Measurements from ENCODE around the gene DOCK2.
"Not testable (repeated sequence)": the region's sequence is repeated elsewhere in the genome, so short reads cannot be mapped to it uniquely, and the experiment has no call there.

Gene DOCK2

DNA sequence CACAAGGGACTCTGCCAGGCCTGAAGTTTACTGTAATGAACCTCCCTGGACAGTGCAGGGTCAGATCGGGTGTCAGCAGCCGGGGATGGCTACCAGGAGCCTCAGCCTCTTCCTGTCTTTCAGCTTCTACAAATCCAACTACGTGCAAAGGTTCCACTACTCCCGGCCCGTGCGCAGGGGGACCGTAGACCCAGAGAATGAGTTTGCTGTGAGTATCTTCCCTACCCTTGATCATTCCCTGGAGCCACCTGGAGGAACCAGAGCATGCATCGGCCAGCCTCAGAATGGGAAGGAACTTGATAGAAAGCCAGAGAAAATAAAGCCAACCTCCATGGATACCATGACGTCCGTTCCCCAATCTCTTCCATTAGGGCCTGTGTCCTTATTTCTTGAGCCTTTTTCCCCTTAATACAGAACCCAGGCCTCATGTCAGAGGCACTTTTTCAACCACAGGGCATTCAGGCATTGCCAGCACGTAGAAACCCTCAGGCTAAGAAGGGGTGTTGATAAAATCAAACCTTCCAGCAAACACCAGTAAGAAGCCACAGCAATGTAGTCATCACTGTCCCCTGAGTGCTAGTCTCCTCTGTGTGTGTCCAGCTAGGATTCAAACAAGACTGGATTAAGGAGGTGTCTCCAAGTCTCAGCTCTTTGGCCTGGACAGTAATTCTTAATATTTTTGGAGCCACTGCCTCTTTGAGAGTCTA, 419.6 kb downstream of the DOCK2 start:
- no peak for DNase-seq (ENCODE audit: low read depth in 2 of 2)

DNA sequence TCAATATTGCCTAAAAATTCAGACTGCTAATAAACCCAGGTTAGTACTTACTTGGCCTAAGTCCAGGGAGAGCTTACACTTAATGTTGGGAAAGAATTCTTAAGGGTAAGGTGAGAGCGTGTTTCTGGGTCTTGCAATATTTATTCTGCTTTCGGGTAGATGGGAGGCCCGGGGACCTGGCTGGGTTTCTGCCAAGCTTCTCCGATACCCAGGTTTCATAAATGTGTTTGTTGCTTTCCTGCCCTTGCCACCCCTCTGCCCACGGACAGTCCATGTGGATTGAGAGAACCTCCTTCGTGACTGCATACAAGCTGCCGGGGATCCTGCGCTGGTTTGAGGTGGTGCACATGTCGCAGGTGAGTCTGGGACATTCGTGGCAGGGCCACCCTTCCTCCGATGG, 420.2 kb downstream of the DOCK2 start:
- no peak for DNase-seq (ENCODE audit: low read depth in 2 of 2)

DNA sequence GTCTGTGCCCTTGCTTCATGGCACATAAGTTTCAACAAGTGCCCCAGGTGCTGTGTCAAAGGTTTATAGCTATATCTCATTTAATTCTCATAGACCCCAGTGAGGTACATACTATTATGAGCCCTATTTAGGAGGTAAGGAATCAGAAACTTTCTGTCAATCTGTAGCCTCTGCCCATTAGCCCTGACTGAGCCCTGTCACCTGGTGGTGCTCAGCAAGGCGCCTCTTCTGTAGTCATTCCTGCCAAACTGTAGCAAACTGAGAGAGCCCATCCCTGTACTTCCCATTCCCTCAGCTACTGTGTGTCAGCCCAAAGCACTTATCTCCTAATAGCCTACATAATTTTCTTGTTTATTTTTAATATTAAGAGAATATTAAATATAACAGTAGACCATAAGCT, 422.1 kb downstream of the DOCK2 start:
- no peak for DNase-seq (ENCODE audit: low read depth in 2 of 2)

DNA sequence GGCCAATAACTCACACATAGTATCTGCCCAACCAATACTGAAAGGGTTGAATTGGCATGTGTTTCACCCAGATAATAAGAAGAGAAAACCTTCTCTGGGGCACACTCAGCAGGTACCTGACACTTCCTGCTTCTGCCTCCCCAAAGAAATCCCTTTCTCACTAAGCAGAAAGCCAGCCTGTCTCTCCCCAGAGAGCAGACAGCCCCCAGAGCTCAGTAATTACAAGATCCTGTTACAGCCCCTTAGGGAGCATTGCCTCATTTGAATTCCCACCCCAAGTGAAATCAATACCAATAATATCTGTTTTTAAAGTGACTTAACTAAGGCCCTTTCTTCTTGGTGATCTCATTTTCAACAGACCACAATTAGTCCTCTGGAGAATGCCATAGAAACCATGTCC, 430.1 kb downstream of the DOCK2 start:
- DNase-seq (ENCODE audit: low read depth in 2 of 2) = no peak

DNA sequence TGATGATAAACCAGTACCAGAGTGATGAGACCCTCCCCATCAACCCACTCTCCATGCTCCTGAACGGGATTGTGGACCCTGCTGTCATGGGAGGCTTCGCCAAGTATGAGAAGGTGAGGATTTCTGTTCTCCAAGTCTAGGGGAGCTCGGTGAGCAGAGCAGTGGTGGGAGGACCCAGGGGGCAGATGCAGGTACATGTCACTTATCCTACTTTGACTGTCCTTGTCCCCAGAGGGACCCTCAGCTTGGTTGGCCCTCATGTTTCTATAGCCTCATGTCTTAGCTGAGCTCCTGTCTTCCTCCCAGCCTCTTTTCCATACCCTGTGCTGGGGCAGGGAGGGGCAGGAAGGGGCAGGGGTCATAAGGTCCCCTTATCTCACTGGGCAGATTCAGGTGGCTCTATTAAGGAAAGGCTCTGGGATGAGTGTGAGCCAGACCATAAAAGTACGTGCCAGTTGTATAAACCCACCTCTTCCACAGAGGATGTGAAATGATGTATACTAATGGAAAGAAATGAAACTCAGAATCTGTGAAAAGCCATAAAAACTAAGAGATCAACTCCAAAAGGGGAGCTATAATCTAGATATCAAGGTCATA, 430.6 kb downstream of the DOCK2 start:
- DNase-seq (ENCODE audit: low read depth in 2 of 2) = no peak

DNA sequence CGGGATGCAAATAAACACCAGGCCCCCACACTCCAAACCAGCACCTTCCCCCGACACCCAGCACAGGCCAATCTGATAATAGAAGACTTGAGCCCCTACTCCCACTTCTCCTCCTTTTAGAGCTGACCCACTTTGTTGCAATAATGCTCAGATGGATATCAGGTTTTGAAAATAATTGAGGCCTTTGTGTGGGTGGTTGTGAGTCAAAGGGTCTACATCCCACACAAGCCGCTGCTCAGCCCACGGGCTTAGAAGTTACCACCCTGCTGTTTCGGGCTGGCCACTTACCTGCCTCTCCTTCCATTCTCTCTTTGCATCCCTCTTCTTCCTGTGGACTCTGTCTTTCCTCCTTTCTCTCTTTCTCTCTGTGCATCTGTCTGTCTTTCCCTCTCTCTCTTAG, 432.4 kb downstream of the DOCK2 start:
- DNase-seq (ENCODE audit: low read depth in 2 of 2) = no peak

DNA sequence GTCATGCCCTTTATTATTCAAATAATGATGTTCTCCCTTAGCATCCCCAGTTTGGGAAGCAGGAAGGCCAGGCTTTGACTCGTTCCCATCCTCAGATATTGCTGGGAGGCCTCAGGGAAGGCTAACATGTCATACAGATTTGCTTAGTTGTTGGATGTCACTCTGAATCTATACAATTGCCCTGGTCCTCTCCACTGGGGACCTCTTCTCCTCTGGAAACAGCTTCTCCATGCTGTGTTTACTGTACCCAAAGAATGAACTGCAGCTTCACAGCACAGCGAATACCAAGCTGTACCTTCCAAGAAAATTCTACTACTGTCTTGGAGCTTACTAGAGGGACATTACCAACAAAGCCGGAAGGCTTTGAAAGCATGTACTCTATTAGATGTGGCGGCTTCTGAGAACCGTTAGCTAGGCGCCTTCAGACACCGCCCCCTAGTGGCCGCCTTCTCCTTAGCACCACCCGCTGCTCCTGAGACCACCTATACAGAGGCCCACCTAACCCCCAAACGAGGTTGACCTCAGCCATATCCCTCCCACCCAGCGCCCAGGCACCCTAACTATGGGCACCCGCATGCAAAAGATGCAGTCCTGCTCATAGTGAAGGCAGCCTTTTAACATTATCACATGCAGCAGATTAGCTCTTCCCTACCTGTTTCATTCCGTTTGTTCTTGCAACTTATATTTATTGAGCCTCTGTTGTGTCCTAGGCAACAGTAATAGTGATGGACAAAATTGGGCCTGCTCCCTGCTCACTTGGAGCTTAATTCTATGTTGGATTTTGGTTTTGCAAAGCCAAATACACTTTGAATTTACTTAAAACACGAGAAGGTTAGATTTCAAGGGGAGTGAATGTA, 433.7 kb downstream of the DOCK2 start:
- no peak for DNase-seq (ENCODE audit: low read depth in 2 of 2)

DNA sequence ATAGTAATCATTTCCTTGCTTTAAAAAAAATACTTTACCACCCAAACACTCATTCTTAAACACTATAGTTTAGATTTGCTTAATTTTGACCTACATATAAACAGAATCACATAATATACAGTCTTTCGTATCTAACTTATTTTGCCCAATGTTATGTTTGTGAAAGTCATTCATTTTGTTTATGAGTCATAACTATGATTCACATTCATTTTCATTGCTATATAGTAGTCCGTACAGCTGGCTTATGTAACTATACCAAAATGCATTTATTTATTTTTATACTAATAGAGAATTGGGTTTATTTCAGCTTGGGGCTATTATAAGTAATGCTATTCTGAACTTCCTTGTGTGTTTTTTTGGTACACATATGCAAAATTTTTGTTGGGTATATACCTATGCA, 434.7 kb downstream of the DOCK2 start:
- no peak for DNase-seq (ENCODE audit: low read depth in 2 of 2)

DNA sequence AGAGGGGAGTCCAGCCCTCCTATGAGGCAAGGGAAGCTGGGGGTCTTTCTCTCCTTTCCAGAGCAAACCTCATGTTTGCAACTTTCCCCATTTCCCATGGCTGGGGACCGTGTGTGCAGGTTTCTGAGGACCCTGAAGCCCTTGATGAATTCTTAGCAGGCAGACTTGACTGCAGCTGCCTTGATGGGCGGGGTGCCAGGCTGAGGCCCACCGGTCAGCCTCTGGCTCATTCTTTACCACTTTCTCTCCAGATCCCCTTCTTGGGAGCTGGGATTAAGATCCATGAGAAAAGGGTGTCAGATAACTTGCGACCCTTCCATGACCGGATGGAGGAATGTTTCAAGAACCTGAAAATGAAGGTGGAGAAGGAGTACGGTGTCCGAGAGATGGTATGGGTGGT, 438.6 kb downstream of the DOCK2 start:
- no peak for DNase-seq (ENCODE audit: low read depth in 2 of 2)

DNA sequence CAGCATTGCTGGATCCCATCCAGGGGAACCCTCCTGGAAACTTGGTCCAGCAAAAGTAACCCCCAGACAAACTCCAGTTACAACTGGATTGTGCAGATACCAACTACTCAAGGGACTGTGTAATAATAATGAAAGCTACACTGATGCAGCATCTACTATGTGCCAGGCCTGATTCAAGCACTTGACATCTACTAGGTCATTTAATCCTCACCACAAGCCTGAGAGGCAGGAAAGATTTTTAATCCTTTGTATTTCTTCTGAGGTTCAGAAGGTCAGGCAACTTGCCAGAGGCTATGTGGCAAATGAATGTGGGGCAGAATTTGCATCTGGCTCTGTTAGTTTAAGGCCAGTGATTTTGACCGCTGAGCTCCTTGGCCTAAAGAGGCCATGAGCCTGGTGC, 439.1 kb downstream of the DOCK2 start:
- no peak for DNase-seq (ENCODE audit: low read depth in 2 of 2)

DNA sequence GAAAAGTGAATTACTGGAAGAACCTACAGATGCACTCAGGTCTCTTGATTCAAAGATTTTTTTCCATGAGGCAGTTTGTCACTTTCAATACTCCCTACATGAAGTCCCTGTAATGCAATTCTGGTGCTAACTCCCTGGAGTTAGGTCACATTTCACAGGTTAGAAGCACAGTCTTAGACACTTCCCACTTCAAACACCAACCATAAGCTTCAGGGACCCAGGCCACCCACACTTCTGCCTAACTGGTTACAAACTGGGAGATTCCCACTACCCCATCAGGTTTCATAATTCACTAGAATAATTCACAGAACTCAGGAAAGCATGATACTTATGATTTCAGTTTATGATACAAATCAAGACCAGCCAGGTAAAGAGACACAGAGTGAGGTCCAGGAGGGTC, 439.7 kb downstream of the DOCK2 start:
- DNase-seq (ENCODE audit: low read depth in 2 of 2) = no peak

DNA sequence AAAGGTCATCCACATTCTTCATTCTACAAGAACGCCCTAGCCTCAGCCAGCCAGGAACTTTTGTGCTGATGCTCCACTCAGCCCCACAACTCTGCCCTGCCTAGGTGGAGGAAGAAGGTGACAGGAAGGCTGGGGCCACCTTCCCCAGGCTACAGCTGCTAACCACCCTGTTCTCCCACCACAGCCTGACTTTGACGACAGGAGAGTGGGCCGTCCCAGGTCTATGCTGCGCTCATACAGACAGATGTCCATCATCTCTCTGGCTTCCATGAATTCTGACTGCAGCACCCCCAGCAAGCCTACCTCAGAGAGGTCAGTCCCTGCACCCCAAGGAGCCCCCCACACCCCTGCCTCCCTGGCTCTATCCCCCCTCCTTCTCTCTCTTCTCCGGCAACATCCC, 440.5 kb downstream of the DOCK2 start:
- DNase-seq (ENCODE audit: low read depth in 2 of 2) = no peak

DNA sequence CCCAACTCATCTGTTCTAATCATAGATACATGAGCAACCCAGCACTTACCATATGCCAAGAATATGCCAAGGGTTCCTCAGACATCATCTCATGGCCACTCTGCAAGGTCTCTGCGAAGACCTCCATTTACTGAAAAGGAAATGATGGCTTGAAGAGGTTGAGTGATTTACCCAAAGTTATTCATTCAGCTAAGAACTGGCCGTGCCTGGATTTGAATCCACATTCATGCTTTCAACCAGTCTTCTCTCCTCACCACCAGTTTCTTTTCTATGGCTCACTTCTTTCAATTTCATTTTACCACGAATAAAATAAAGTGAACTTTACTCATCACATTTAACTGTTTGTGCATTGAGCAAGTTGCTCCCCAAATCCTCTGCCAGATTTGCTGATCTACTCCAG, 441.4 kb downstream of the DOCK2 start:
- DNase-seq (ENCODE audit: low read depth in 2 of 2) = no peak

DNA sequence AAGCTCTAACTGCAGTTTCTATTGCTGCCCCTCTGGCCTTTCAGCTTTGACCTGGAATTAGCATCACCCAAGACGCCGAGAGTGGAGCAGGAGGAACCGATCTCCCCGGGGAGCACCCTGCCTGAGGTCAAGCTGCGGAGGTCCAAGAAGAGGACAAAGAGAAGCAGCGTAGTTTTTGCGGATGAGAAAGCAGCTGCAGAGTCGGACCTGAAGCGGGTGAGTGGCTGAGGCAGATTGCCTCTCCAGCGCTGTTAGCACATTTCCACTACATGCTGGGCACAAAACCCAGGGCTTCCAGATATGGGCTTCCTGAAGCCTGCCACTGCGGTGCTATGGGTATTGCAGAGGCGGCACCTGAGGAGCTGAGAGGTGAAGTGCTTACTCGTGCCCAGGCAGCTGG, 441.9 kb downstream of the DOCK2 start:
- no peak for DNase-seq (ENCODE audit: low read depth in 2 of 2)

DNA sequence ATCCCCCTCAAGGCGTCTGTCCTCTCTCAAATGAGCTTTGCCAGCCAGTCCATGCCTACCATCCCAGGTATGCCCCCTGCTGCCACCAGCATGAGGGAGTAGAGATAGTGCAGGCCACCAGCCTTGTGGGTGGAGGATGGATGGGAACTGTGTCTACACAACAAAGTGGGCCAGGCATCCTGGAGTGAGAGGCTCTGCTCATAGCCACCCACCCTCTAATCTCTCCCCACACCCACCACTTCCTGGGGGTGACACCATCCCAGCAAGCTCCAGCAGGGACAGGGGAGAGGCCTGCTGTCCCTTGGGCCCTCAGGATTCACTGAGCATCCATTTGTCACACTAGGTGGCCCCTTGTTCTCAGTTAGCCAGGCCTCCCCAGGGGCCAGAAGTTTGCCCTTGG, 443.1 kb downstream of the DOCK2 start:
- no peak for DNase-seq (ENCODE audit: low read depth in 2 of 2)

DNA sequence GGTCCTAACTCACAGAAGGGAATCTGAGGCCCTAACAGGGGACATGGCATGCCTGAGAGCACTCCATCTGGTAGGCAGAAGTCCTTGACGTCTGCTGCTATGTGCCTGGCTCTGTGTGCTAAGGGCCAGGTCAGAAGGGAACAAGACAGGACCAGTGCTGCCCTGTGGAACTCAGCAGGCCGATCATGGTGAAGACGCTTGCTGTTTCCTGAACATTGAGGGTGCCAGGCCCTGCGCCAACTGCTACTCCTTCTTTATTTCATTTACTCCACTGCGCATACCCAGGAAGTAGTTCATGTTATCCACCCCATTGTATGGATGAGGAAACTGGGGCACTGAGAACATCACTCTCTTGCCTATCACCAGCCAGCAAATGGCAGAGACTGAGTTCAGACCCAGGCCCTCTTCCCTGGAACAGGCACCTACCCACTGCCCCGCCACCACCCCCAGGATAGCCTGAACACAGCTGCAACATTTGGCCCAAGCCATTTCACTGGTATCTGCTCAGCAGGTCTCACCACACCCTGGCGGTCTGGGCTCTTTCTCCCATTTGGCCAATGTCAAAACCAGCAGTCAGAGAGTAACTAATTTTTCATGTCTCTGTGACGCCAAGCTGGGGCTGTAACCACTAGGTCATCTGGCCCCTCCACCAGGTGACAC, 443.8 kb downstream of the DOCK2 start:
- DNase-seq (ENCODE audit: low read depth in 2 of 2) = no peak

DNA sequence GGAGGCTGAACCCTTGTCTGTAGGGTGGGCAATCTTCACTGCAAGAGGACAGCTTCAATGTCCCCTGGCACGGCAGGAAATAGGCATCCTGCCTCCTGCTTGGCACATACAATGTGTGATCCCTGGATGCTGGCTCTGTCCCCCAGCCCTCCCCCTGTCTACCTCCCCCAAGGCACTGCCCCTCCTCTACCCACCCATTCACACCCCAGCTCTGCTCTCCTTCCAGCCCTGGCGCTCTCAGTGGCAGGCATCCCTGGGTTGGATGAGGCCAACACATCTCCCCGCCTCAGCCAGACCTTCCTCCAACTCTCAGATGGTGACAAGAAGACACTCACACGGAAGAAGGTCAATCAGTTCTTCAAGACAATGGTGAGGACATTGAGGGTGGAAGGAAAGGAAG, 444.5 kb downstream of the DOCK2 start:
- DNase-seq (ENCODE audit: low read depth in 2 of 2) = no peak

DNA sequence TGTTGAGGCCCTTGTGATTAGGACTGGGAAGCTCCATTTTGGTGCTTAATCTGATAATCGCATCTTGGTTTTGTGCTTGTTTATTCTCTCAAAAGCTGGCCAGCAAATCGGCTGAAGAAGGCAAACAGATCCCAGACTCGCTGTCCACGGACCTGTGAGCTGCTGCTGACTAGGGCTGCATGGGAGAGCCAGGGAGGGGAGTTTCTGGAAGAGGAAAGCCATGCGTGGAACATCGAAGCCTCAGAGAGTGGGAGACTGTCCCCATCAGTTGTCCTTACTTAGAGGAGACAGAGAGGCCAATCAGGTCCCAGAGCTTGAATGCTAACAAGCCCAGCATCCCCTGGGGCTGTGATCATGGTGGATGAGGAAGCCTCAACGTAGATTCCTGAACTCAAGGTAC, 445.6 kb downstream of the DOCK2 start:
- no peak for DNase-seq (ENCODE audit: low read depth in 2 of 2)

DNA sequence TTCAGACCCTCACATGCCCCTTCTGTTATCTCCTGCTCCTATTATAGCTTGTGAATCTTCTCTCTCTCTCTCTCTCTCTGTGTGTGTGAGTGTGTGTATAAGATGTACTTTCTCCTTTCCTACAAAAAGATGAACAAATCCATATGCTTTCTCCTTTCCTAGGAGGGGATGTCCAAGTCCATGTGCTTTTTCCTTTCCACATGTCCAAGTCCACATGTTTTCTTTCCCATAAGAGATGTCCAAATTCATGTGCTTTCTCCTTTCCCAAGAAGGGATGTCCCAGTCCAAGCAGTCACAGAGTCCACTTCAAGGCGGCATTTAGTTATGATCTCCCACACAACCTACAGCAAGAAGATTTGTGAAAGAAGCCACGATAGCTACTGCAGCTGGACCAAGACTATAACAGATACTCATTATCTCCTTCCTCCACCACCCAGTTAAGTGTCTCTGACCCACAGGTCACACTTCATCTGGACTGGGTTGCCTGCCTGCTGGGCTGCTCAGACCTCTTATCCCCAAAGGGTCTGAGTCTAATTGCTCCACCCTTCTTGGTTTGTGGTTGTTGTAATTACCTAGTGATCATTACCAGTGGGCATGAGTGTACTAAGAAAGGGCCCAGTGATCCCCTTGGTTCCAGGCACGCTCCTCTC, 450.2 kb downstream of the DOCK2 start:
- DNase-seq (ENCODE audit: low read depth in 2 of 2) = no peak

DNA sequence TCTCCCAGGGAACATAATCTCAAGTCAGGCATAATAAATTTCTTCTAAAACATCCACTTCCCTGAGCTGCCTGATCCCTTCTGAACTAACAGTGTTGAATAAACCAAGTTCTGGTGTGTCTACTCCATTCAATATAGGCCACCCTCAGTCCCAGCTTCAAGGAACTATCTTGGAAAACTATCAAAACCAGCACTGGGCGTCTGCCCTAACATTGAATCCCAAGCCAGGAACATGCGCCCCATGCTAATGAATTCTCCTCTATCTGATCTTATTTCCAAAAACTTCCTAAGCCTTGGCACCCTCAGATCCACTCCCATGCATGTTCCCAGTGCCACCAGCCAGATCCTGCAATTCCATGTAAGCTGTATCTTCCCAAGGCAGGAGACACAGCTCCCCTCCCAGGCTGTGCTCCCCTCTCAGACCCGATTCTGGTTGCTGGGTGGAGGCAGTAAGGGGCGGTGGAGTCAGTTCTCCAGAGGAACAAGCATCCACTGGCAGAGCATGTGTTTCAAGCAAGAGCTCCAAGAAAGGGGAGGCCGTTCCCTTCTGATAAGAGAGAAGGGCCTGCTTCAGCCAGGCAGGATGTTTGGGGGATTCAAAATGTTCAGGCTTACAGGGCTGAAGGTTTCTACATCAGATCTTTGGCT, 455.5 kb downstream of the DOCK2 start:
- DNase-seq (ENCODE audit: low read depth in 2 of 2) = no peak

DNA sequence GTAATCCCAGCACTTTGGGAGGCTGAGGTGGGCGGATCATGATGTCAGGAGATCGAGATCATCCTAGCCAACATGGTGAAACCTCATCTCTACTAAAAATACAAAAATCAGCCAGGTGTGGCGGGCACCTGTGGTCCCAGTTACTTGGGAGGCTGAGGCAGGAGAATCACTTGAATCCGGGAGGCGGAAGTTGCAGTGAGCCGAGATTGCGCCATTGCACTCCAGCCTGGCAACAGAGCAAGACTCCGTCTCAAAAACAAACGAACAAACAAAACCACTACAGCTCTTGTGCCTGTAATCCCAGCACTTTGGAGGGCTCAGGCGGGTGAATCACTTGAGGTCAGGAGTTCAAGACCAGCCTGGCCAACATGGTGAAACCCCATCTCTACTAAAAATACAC, 457.3 kb downstream of the DOCK2 start:
- DNase-seq (ENCODE audit: low read depth in 2 of 2) = not testable (repeated sequence)

DNA sequence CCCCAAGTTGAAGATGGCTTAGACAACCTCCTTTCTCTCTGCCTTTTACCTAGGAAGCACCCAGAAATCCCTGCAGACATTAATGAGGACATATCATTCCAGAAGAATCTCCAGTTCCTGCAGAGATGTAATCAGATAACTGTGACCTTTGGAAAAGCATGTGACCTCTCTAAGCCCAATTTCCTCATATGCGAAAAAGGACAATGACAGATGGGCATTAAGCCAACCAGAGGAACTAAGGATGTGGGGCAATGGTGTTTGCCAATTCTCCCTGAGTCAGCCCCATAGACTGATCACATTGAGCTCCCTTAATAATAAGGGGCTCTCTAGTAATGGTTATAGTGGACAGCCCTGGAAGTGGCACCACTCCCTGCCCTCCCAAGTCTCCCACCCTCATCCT, 458.6 kb downstream of the DOCK2 start:
- no peak for DNase-seq (ENCODE audit: low read depth in 2 of 2)
